H9 (cell line): ENCODE data around the gene TADA2B. TPM values are rescaled to one million over a fixed set of nuclear protein-coding genes. Genes with fewer than 3 reads are reported as not detected.

ENCODE experiments used
- DNase-seq: peaks from one replicate; pipeline ENCODE4 v3.0.0-alpha.2; 2017
- H2AFZ ChIP-seq: one replicate; pipeline ENCODE4 v1.6.1; 2013; ENCODE audit warnings: mild to moderate bottlenecking, low read length, control low read depth, moderate library complexity
- H2AK5ac ChIP-seq: 2 replicates; pipeline ENCODE4 v1.6.1; 2013; ENCODE audit warnings: low read length, control low read depth, mixed read lengths; ENCODE audit not compliant: insufficient read length
- H2BK120ac ChIP-seq: one replicate; pipeline ENCODE4 v1.6.1; 2013; ENCODE audit warnings: low read depth, mild to moderate bottlenecking, low read length, control low read depth, inconsistent platforms; ENCODE audit not compliant: poor library complexity, severe bottlenecking
- H2BK12ac ChIP-seq: 2 replicates; pipeline ENCODE4 v1.6.1; 2013; ENCODE audit warnings: low read length, control low read depth, mixed read lengths, low read depth; ENCODE audit not compliant: insufficient read length
- H2BK15ac ChIP-seq: 2 replicates; pipeline ENCODE4 v1.6.1; 2013; ENCODE audit warnings: low read depth, low read length, control low read depth
- H2BK20ac ChIP-seq: one replicate; pipeline ENCODE4 v1.6.1; 2013; ENCODE audit warnings: low read depth, mild to moderate bottlenecking, low read length, control low read depth, inconsistent platforms; ENCODE audit not compliant: poor library complexity, severe bottlenecking
- H2BK5ac ChIP-seq: 2 replicates; pipeline ENCODE4 v1.6.1; 2013; ENCODE audit warnings: low read length, control low read depth, mixed read lengths; ENCODE audit not compliant: insufficient read length
- H3K14ac ChIP-seq: 2 replicates; pipeline ENCODE4 v1.6.1; 2013; ENCODE audit warnings: low read length, control low read depth; ENCODE audit not compliant: insufficient read depth
- H3K18ac ChIP-seq: 2 replicates; pipeline ENCODE4 v1.6.1; 2013; ENCODE audit warnings: low read depth, mild to moderate bottlenecking, mixed read lengths, low read length, control low read depth; ENCODE audit not compliant: insufficient read length
- H3K23ac ChIP-seq: 2 replicates; pipeline ENCODE4 v1.6.1; 2013; ENCODE audit warnings: low read length, control low read depth, mixed read lengths, low read depth; ENCODE audit not compliant: insufficient read length
- H3K23me2 ChIP-seq: 2 replicates; pipeline ENCODE4 v1.6.1; 2013; ENCODE audit warnings: low read depth, mild to moderate bottlenecking, mixed read lengths, low read length, control low read depth; ENCODE audit not compliant: insufficient read length, poor library complexity, severe bottlenecking
- H3K27ac ChIP-seq: 2 replicates; pipeline ENCODE4 v1.5.1; 2013; ENCODE audit warnings: low read length, control low read depth, mixed read lengths, low read depth; ENCODE audit not compliant: insufficient read length
- H3K27me3 ChIP-seq: 2 replicates; pipeline ENCODE4 v1.6.1; 2013; ENCODE audit warnings: low read length, control low read depth, inconsistent platforms; ENCODE audit not compliant: insufficient read depth
- H3K4ac ChIP-seq: 2 replicates; pipeline ENCODE4 v1.6.1; 2013; ENCODE audit warnings: low read depth, mild to moderate bottlenecking, control low read depth, inconsistent platforms, low read length, moderate library complexity
- H3K4me1 ChIP-seq: 2 replicates; pipeline ENCODE4 v1.6.1; 2013; ENCODE audit warnings: low read length, control low read depth, inconsistent platforms; ENCODE audit not compliant: insufficient read depth
- H3K4me2 ChIP-seq: 2 replicates; pipeline ENCODE4 v1.6.1; 2013; ENCODE audit warnings: low read length, control low read depth, mixed read lengths; ENCODE audit not compliant: insufficient read length, insufficient read depth
- H3K56ac ChIP-seq: 2 replicates; pipeline ENCODE4 v1.6.1; 2013; ENCODE audit warnings: low read depth, mild to moderate bottlenecking, mixed read lengths, low read length, control low read depth; ENCODE audit not compliant: insufficient read length
- H3K79me1 ChIP-seq: 2 replicates; pipeline ENCODE4 v1.6.1; 2013; ENCODE audit warnings: low read depth, mild to moderate bottlenecking, moderate library complexity, low read length, control low read depth, inconsistent platforms; ENCODE audit not compliant: insufficient read depth, poor library complexity, severe bottlenecking
- H3K79me2 ChIP-seq: 2 replicates; pipeline ENCODE4 v1.6.1; 2013; ENCODE audit warnings: low read length, control low read depth, inconsistent platforms; ENCODE audit not compliant: insufficient read depth
- H3K9ac ChIP-seq: 2 replicates; pipeline ENCODE4 v1.6.1; 2013; ENCODE audit warnings: low read length, control low read depth, mixed read lengths; ENCODE audit not compliant: insufficient read length; ENCODE audit errors: extremely low read depth
- H3K9me3 ChIP-seq: one replicate; pipeline ENCODE4 v1.6.1; 2013; ENCODE audit warnings: low read depth, low read length, inconsistent platforms; ENCODE audit not compliant: control insufficient read depth
- H3T11ph ChIP-seq: one replicate; pipeline ENCODE4 v1.6.1; 2013; ENCODE audit warnings: mild to moderate bottlenecking, low read length, control low read depth, inconsistent platforms
- H4K20me1 ChIP-seq: one replicate; pipeline ENCODE4 v1.6.1; 2013; ENCODE audit not compliant: control insufficient read depth, insufficient read length, insufficient read depth
- H4K5ac ChIP-seq: 2 replicates; pipeline ENCODE4 v1.6.1; 2013; ENCODE audit warnings: low read depth, mild to moderate bottlenecking, mixed read lengths, low read length, control low read depth; ENCODE audit not compliant: insufficient read length
- H4K8ac ChIP-seq: replicated peaks from 2 replicates; pipeline ENCODE4 v1.6.1; 2013; ENCODE audit warnings: low read length, control low read depth, mixed read lengths, low read depth; ENCODE audit not compliant: insufficient read length
- H4K91ac ChIP-seq: 2 replicates; pipeline ENCODE4 v1.6.1; 2013; ENCODE audit warnings: low read depth, mild to moderate bottlenecking, moderate library complexity, mixed read lengths, low read length, control low read depth; ENCODE audit not compliant: insufficient read length
- H3K27ac Mint-ChIP-seq, 3 experiments: 2 replicates in 2 of 3; 3 replicates in 1 of 3; pipeline ENCODE4 v1.8.0; 2020 to 2021; ENCODE audit warnings: mixed read lengths in 3 of 3, mild to moderate bottlenecking in 1 of 3, moderate library complexity in 1 of 3
- H3K27me3 Mint-ChIP-seq: 2 replicates; pipeline ENCODE4 v1.8.0; 2021; ENCODE audit warnings: low read depth, mild to moderate bottlenecking, moderate library complexity, mixed read lengths
- H3K36me3 Mint-ChIP-seq, 3 experiments: 2 replicates in 2 of 3; 3 replicates in 1 of 3; pipeline ENCODE4 v1.8.0; 2020 to 2021; ENCODE audit warnings: low read depth in 3 of 3, mixed read lengths in 3 of 3; ENCODE audit not compliant: insufficient read depth in 1 of 3
- H3K4me1 Mint-ChIP-seq, 2 experiments: 2 replicates each; pipeline ENCODE4 v1.8.0; 2020; ENCODE audit warnings: mixed read lengths in 2 of 2
- H3K4me3 Mint-ChIP-seq, 2 experiments: 2 replicates in 1 of 2; 3 replicates in 1 of 2; pipeline ENCODE4 v1.8.0; 2020 to 2021; ENCODE audit warnings: mild to moderate bottlenecking in 2 of 2, mixed read lengths in 2 of 2, moderate library complexity in 1 of 2
- H3K9me3 Mint-ChIP-seq, 2 experiments: 2 replicates in 1 of 2; 3 replicates in 1 of 2; pipeline ENCODE4 v1.8.0; 2020; ENCODE audit warnings: mild to moderate bottlenecking in 2 of 2, mixed read lengths in 2 of 2, moderate library complexity in 1 of 2
- WGBS: extraction: QIAGEN DNeasy Blood & Tissue Kit; methylation state at CpG from one replicate; pipeline ENCODE4 v1.1.7; 2013; ENCODE audit warnings: missing lambda C conversion rate, low lambda C conversion rate, mixed read lengths; ENCODE audit not compliant: insufficient read length; ENCODE audit errors: extremely low coverage; 5-methylcytosine and 5-hydroxymethylcytosine counted together
- total RNA-seq: library from RNA; stranded (reverse); gene quantifications from 2 replicates; pipeline ENCODE4 v1.2.1, GENCODE V29; 2021
- TF ChIP-seq, protein P1 (sequence below): fragments of 200-600 bp; sonication (generic); conservative IDR thresholded peaks from 3 replicates; pipeline ENCODE4 v1.8.0; 2021; ENCODE audit warnings: antibody characterized with exemption, mild to moderate bottlenecking

Gene TADA2B
- total RNA-seq, 1 experiment from 2014 or later: 14.0 TPM

DNA sequence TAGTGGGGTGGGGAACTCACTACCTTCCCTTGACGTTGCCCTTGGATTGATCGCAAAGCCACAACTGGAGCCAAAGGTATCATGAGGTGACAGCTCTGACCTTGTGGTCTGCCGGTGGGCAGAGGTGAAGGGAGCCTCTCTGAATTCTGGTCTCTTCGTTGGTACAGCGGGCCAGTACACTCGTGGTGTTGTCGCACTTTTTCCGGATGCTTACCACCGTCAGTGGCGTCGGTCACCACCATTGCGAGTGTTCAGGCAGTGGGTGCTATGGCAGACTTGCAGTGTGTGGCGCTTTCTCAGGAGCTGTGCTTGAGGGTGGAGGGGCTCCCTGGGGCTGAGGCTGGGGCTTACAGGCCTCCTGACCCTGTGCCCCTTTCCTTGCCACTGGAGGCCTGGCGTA lies 29.9 kb downstream of the TADA2B start:
- no peak overlapping the region for H2AK5ac ChIP-seq
- H2AFZ ChIP-seq: no peak overlapping the region
- peaks cover 62% of the 10 kb centered on the region for H3K27me3 Mint-ChIP-seq
- no peak overlapping the region for H3K18ac ChIP-seq
- DNase-seq: no peak
- no peak overlapping the region for H2BK15ac ChIP-seq
- H3K4ac ChIP-seq: no peak overlapping the region
- H4K91ac ChIP-seq: no peak overlapping the region
- no peak overlapping the region for H2BK12ac ChIP-seq
- no peak overlapping the region for H2BK20ac ChIP-seq
- H3K79me2 ChIP-seq: no peaks in the 10 kb centered on the region
- H3K9me3 ChIP-seq: no peaks in the 10 kb centered on the region
- H3K4me2 ChIP-seq: no peak overlapping the region
- TF ChIP-seq, protein P1, sequence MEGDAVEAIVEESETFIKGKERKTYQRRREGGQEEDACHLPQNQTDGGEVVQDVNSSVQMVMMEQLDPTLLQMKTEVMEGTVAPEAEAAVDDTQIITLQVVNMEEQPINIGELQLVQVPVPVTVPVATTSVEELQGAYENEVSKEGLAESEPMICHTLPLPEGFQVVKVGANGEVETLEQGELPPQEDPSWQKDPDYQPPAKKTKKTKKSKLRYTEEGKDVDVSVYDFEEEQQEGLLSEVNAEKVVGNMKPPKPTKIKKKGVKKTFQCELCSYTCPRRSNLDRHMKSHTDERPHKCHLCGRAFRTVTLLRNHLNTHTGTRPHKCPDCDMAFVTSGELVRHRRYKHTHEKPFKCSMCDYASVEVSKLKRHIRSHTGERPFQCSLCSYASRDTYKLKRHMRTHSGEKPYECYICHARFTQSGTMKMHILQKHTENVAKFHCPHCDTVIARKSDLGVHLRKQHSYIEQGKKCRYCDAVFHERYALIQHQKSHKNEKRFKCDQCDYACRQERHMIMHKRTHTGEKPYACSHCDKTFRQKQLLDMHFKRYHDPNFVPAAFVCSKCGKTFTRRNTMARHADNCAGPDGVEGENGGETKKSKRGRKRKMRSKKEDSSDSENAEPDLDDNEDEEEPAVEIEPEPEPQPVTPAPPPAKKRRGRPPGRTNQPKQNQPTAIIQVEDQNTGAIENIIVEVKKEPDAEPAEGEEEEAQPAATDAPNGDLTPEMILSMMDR: no peak
- peaks cover 5% of the 10 kb centered on the region for H3K23me2 ChIP-seq
- no peaks in the 10 kb centered on the region for H4K20me1 ChIP-seq
- no peak overlapping the region for H3K27ac ChIP-seq
- H3K9me3 Mint-ChIP-seq: no peaks in the 10 kb centered on the region
- no peak overlapping the region for H3K56ac ChIP-seq
- H3T11ph ChIP-seq: no peak overlapping the region
- no peak overlapping the region for H4K5ac ChIP-seq
- no peaks in the 10 kb centered on the region for H3K27me3 ChIP-seq
- H3K4me3 Mint-ChIP-seq: no peak overlapping the region
- no peak overlapping the region for H2BK5ac ChIP-seq
- no peak overlapping the region for H3K9ac ChIP-seq
- H3K23ac ChIP-seq: no peak overlapping the region
- H3K4me1 ChIP-seq: no peaks in the 10 kb centered on the region
- no peaks in the 10 kb centered on the region for H3K36me3 Mint-ChIP-seq
- H4K8ac ChIP-seq: no peak overlapping the region
- no peak overlapping the region for H2BK120ac ChIP-seq
- H3K14ac ChIP-seq: no peak overlapping the region
- no peak overlapping the region for H3K27ac Mint-ChIP-seq
- no peaks in the 10 kb centered on the region for H3K79me1 ChIP-seq
- H3K4me1 Mint-ChIP-seq: peaks cover 9% of the 10 kb centered on the region in 2 experiments
- WGBS: no CpG with 5 or more reads among the region's 14 CpGs
